GM12892 (cell line): ENCODE results near the gene COQ8B.

Source experiments
- POLR2A ChIP-seq: IDR thresholded peaks from 2 replicates; pipeline ENCODE4 v1.6.1; 2011; ENCODE audit warnings: low read depth, low read length, control low read depth
- POLR2AphosphoS5 ChIP-seq: IDR thresholded peaks from 2 replicates; pipeline ENCODE4 v1.6.1; 2011; ENCODE audit warnings: low read depth, low read length, control low read depth
- TAF1 ChIP-seq: IDR thresholded peaks from 2 replicates; pipeline ENCODE4 v1.6.1; 2011; ENCODE audit warnings: low read depth, mild to moderate bottlenecking, control low read depth, low read length, borderline replicate concordance

GRCh38 chr19:40723661-40724254 lies 7.1 kb upstream of the COQ8B start:
- TF ChIP-seq POLR2A (no peak), POLR2AphosphoS5 (no peak), TAF1 (no peak)
